Panc1 (cell line): Measurements from ENCODE around the gene NTNG1.

Source experiments
- POLR2AphosphoS5 ChIP-seq: IDR thresholded peaks from 2 replicates; pipeline ENCODE4 v1.6.1; 2012; ENCODE audit warnings: mild to moderate bottlenecking, low read depth, low read length, moderate library complexity
- REST ChIP-seq, 2 experiments: IDR thresholded peaks; 2 replicates each; pipeline ENCODE4 v1.6.1; 2011 to 2012; ENCODE audit warnings: low read depth in 2 of 2, control low read depth in 1 of 2, low read length in 1 of 2, mild to moderate bottlenecking in 1 of 2, moderate library complexity in 1 of 2; ENCODE audit not compliant: insufficient read depth in 1 of 2
- SIN3A ChIP-seq: IDR thresholded peaks from 2 replicates; pipeline ENCODE4 v1.6.1; 2012; ENCODE audit warnings: low read depth, mild to moderate bottlenecking, low read length, moderate library complexity, borderline replicate concordance; ENCODE audit not compliant: insufficient read depth
- TCF7L2 ChIP-seq: IDR thresholded peaks from 2 replicates; pipeline ENCODE4 v1.6.1; 2011; ENCODE audit warnings: mild to moderate bottlenecking, low read depth, low read length, inconsistent platforms
- TF ChIP-seq, protein P1 (sequence below): fragments of 450-650 bp; IDR thresholded peaks from 2 replicates; pipeline ENCODE4 v1.5.1; 2017; ENCODE audit warnings: mild to moderate bottlenecking

GRCh38 chr1:107529511-107530149 lies 388.8 kb downstream of the NTNG1 start:
- no peak for TF ChIP-seq REST (IDR thresholded peaks at IDR 0.05; ENCODE audit: insufficient read depth in 1 of 2, low read depth in 2 of 2, low read length in 1 of 2)
- TF ChIP-seq, protein P1, sequence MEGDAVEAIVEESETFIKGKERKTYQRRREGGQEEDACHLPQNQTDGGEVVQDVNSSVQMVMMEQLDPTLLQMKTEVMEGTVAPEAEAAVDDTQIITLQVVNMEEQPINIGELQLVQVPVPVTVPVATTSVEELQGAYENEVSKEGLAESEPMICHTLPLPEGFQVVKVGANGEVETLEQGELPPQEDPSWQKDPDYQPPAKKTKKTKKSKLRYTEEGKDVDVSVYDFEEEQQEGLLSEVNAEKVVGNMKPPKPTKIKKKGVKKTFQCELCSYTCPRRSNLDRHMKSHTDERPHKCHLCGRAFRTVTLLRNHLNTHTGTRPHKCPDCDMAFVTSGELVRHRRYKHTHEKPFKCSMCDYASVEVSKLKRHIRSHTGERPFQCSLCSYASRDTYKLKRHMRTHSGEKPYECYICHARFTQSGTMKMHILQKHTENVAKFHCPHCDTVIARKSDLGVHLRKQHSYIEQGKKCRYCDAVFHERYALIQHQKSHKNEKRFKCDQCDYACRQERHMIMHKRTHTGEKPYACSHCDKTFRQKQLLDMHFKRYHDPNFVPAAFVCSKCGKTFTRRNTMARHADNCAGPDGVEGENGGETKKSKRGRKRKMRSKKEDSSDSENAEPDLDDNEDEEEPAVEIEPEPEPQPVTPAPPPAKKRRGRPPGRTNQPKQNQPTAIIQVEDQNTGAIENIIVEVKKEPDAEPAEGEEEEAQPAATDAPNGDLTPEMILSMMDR, result peak; percentile 75
- no peak for TF ChIP-seq POLR2AphosphoS5
- no peak for TF ChIP-seq TCF7L2
- TF ChIP-seq SIN3A, result no peak
